H9 (cell line): ENCODE data around the gene ZNF366. TPM values are rescaled to one million over a fixed set of nuclear protein-coding genes. Genes with fewer than 3 reads are reported as not detected.

ENCODE experiments used
- DNase-seq: peaks from one replicate; pipeline ENCODE4 v3.0.0-alpha.2; 2017
- H2AFZ ChIP-seq: one replicate; pipeline ENCODE4 v1.6.1; 2013; ENCODE audit warnings: mild to moderate bottlenecking, low read length, control low read depth, moderate library complexity
- H2AK5ac ChIP-seq: 2 replicates; pipeline ENCODE4 v1.6.1; 2013; ENCODE audit warnings: low read length, control low read depth, mixed read lengths; ENCODE audit not compliant: insufficient read length
- H2BK120ac ChIP-seq: one replicate; pipeline ENCODE4 v1.6.1; 2013; ENCODE audit warnings: low read depth, mild to moderate bottlenecking, low read length, control low read depth, inconsistent platforms; ENCODE audit not compliant: poor library complexity, severe bottlenecking
- H2BK12ac ChIP-seq: 2 replicates; pipeline ENCODE4 v1.6.1; 2013; ENCODE audit warnings: low read length, control low read depth, mixed read lengths, low read depth; ENCODE audit not compliant: insufficient read length
- H2BK15ac ChIP-seq: 2 replicates; pipeline ENCODE4 v1.6.1; 2013; ENCODE audit warnings: low read depth, low read length, control low read depth
- H2BK20ac ChIP-seq: one replicate; pipeline ENCODE4 v1.6.1; 2013; ENCODE audit warnings: low read depth, mild to moderate bottlenecking, low read length, control low read depth, inconsistent platforms; ENCODE audit not compliant: poor library complexity, severe bottlenecking
- H2BK5ac ChIP-seq: 2 replicates; pipeline ENCODE4 v1.6.1; 2013; ENCODE audit warnings: low read length, control low read depth, mixed read lengths; ENCODE audit not compliant: insufficient read length
- H3K14ac ChIP-seq: 2 replicates; pipeline ENCODE4 v1.6.1; 2013; ENCODE audit warnings: low read length, control low read depth; ENCODE audit not compliant: insufficient read depth
- H3K18ac ChIP-seq: 2 replicates; pipeline ENCODE4 v1.6.1; 2013; ENCODE audit warnings: low read depth, mild to moderate bottlenecking, mixed read lengths, low read length, control low read depth; ENCODE audit not compliant: insufficient read length
- H3K23ac ChIP-seq: 2 replicates; pipeline ENCODE4 v1.6.1; 2013; ENCODE audit warnings: low read length, control low read depth, mixed read lengths, low read depth; ENCODE audit not compliant: insufficient read length
- H3K23me2 ChIP-seq: 2 replicates; pipeline ENCODE4 v1.6.1; 2013; ENCODE audit warnings: low read depth, mild to moderate bottlenecking, mixed read lengths, low read length, control low read depth; ENCODE audit not compliant: insufficient read length, poor library complexity, severe bottlenecking
- H3K27ac ChIP-seq: 2 replicates; pipeline ENCODE4 v1.5.1; 2013; ENCODE audit warnings: low read length, control low read depth, mixed read lengths, low read depth; ENCODE audit not compliant: insufficient read length
- H3K27me3 ChIP-seq: 2 replicates; pipeline ENCODE4 v1.6.1; 2013; ENCODE audit warnings: low read length, control low read depth, inconsistent platforms; ENCODE audit not compliant: insufficient read depth
- H3K4ac ChIP-seq: 2 replicates; pipeline ENCODE4 v1.6.1; 2013; ENCODE audit warnings: low read depth, mild to moderate bottlenecking, control low read depth, inconsistent platforms, low read length, moderate library complexity
- H3K4me1 ChIP-seq: 2 replicates; pipeline ENCODE4 v1.6.1; 2013; ENCODE audit warnings: low read length, control low read depth, inconsistent platforms; ENCODE audit not compliant: insufficient read depth
- H3K4me2 ChIP-seq: 2 replicates; pipeline ENCODE4 v1.6.1; 2013; ENCODE audit warnings: low read length, control low read depth, mixed read lengths; ENCODE audit not compliant: insufficient read length, insufficient read depth
- H3K56ac ChIP-seq: 2 replicates; pipeline ENCODE4 v1.6.1; 2013; ENCODE audit warnings: low read depth, mild to moderate bottlenecking, mixed read lengths, low read length, control low read depth; ENCODE audit not compliant: insufficient read length
- H3K79me1 ChIP-seq: 2 replicates; pipeline ENCODE4 v1.6.1; 2013; ENCODE audit warnings: low read depth, mild to moderate bottlenecking, moderate library complexity, low read length, control low read depth, inconsistent platforms; ENCODE audit not compliant: insufficient read depth, poor library complexity, severe bottlenecking
- H3K79me2 ChIP-seq: 2 replicates; pipeline ENCODE4 v1.6.1; 2013; ENCODE audit warnings: low read length, control low read depth, inconsistent platforms; ENCODE audit not compliant: insufficient read depth
- H3K9ac ChIP-seq: 2 replicates; pipeline ENCODE4 v1.6.1; 2013; ENCODE audit warnings: low read length, control low read depth, mixed read lengths; ENCODE audit not compliant: insufficient read length; ENCODE audit errors: extremely low read depth
- H3K9me3 ChIP-seq: one replicate; pipeline ENCODE4 v1.6.1; 2013; ENCODE audit warnings: low read depth, low read length, inconsistent platforms; ENCODE audit not compliant: control insufficient read depth
- H3T11ph ChIP-seq: one replicate; pipeline ENCODE4 v1.6.1; 2013; ENCODE audit warnings: mild to moderate bottlenecking, low read length, control low read depth, inconsistent platforms
- H4K20me1 ChIP-seq: one replicate; pipeline ENCODE4 v1.6.1; 2013; ENCODE audit not compliant: control insufficient read depth, insufficient read length, insufficient read depth
- H4K5ac ChIP-seq: 2 replicates; pipeline ENCODE4 v1.6.1; 2013; ENCODE audit warnings: low read depth, mild to moderate bottlenecking, mixed read lengths, low read length, control low read depth; ENCODE audit not compliant: insufficient read length
- H4K8ac ChIP-seq: replicated peaks from 2 replicates; pipeline ENCODE4 v1.6.1; 2013; ENCODE audit warnings: low read length, control low read depth, mixed read lengths, low read depth; ENCODE audit not compliant: insufficient read length
- H4K91ac ChIP-seq: 2 replicates; pipeline ENCODE4 v1.6.1; 2013; ENCODE audit warnings: low read depth, mild to moderate bottlenecking, moderate library complexity, mixed read lengths, low read length, control low read depth; ENCODE audit not compliant: insufficient read length
- H3K27ac Mint-ChIP-seq, 3 experiments: 2 replicates in 2 of 3; 3 replicates in 1 of 3; pipeline ENCODE4 v1.8.0; 2020 to 2021; ENCODE audit warnings: mixed read lengths in 3 of 3, mild to moderate bottlenecking in 1 of 3, moderate library complexity in 1 of 3
- H3K27me3 Mint-ChIP-seq: 2 replicates; pipeline ENCODE4 v1.8.0; 2021; ENCODE audit warnings: low read depth, mild to moderate bottlenecking, moderate library complexity, mixed read lengths
- H3K36me3 Mint-ChIP-seq, 3 experiments: 2 replicates in 2 of 3; 3 replicates in 1 of 3; pipeline ENCODE4 v1.8.0; 2020 to 2021; ENCODE audit warnings: low read depth in 3 of 3, mixed read lengths in 3 of 3; ENCODE audit not compliant: insufficient read depth in 1 of 3
- H3K4me1 Mint-ChIP-seq, 2 experiments: 2 replicates each; pipeline ENCODE4 v1.8.0; 2020; ENCODE audit warnings: mixed read lengths in 2 of 2
- H3K4me3 Mint-ChIP-seq, 2 experiments: 2 replicates in 1 of 2; 3 replicates in 1 of 2; pipeline ENCODE4 v1.8.0; 2020 to 2021; ENCODE audit warnings: mild to moderate bottlenecking in 2 of 2, mixed read lengths in 2 of 2, moderate library complexity in 1 of 2
- H3K9me3 Mint-ChIP-seq, 2 experiments: 2 replicates in 1 of 2; 3 replicates in 1 of 2; pipeline ENCODE4 v1.8.0; 2020; ENCODE audit warnings: mild to moderate bottlenecking in 2 of 2, mixed read lengths in 2 of 2, moderate library complexity in 1 of 2
- WGBS: extraction: QIAGEN DNeasy Blood & Tissue Kit; methylation state at CpG from one replicate; pipeline ENCODE4 v1.1.7; 2013; ENCODE audit warnings: missing lambda C conversion rate, low lambda C conversion rate, mixed read lengths; ENCODE audit not compliant: insufficient read length; ENCODE audit errors: extremely low coverage; 5-methylcytosine and 5-hydroxymethylcytosine counted together
- total RNA-seq: library from RNA; stranded (reverse); gene quantifications from 2 replicates; pipeline ENCODE4 v1.2.1, GENCODE V29; 2021
- TF ChIP-seq, protein P1 (sequence below): fragments of 200-600 bp; sonication (generic); conservative IDR thresholded peaks from 3 replicates; pipeline ENCODE4 v1.8.0; 2021; ENCODE audit warnings: antibody characterized with exemption, mild to moderate bottlenecking

The ZNF366 gene
- total RNA-seq, 1 experiment from 2014 or later: not detected

DNA sequence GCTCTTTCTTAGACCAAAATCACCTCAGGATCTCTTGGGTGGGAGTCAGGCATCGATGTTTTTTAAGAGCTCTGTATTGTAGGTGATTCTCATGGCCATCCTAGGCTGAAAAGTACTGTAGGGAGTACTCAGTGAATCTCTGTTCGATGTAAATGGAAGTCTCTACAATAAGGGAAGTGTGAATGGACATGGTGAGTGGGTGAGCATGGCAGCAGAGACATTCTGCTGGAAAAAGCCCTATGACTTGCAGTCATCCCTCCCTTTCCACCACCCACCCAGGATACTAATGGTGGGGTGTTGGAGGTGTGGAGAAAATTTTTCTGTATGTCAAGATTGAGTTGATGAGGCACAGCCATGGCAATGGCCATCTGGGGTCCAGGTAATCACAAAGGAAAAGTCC, 30.9 kb downstream of the ZNF366 start:
- Histone ChIP-seq H3K56ac (no peak overlapping the region), H2BK120ac (no peak overlapping the region), H3K9ac (no peak overlapping the region), H2AK5ac (no peak overlapping the region), H2BK15ac (no peak overlapping the region), H3K4me1 (no peaks in the 10 kb centered on the region), H3K14ac (no peak overlapping the region), H4K20me1 (no peaks in the 10 kb centered on the region), H4K8ac (no peak overlapping the region), H2BK20ac (no peak overlapping the region), H3K27ac (no peak overlapping the region), H3K4ac (no peak overlapping the region), H3T11ph (no peak overlapping the region), H3K79me1 (no peaks in the 10 kb centered on the region), H3K4me2 (no peak overlapping the region), H3K9me3 (no peaks in the 10 kb centered on the region), H3K79me2 (no peaks in the 10 kb centered on the region), H3K27me3 (no peaks in the 10 kb centered on the region), H4K5ac (no peak overlapping the region), H2AFZ (no peak overlapping the region), H3K23me2 (no peaks in the 10 kb centered on the region), H4K91ac (no peak overlapping the region), H3K18ac (no peak overlapping the region), H2BK5ac (no peak overlapping the region), H3K23ac (no peak overlapping the region), H2BK12ac (no peak overlapping the region)
- no peaks in the 10 kb centered on the region for H3K36me3 Mint-ChIP-seq
- no peak overlapping the region; a peak in 1 of 7 replicates for H3K27ac Mint-ChIP-seq
- DNase-seq: no peak
- no peaks in the 10 kb centered on the region for H3K9me3 Mint-ChIP-seq
- H3K4me1 Mint-ChIP-seq: peaks cover 0 to 4% of the 10 kb centered on the region in 2 experiments; a peak in 2 of 4 replicates
- no peak overlapping the region for H3K4me3 Mint-ChIP-seq
- TF ChIP-seq, protein P1, sequence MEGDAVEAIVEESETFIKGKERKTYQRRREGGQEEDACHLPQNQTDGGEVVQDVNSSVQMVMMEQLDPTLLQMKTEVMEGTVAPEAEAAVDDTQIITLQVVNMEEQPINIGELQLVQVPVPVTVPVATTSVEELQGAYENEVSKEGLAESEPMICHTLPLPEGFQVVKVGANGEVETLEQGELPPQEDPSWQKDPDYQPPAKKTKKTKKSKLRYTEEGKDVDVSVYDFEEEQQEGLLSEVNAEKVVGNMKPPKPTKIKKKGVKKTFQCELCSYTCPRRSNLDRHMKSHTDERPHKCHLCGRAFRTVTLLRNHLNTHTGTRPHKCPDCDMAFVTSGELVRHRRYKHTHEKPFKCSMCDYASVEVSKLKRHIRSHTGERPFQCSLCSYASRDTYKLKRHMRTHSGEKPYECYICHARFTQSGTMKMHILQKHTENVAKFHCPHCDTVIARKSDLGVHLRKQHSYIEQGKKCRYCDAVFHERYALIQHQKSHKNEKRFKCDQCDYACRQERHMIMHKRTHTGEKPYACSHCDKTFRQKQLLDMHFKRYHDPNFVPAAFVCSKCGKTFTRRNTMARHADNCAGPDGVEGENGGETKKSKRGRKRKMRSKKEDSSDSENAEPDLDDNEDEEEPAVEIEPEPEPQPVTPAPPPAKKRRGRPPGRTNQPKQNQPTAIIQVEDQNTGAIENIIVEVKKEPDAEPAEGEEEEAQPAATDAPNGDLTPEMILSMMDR: no peak
- WGBS: no CpG with 5 or more reads among the region's 2 CpGs
- H3K27me3 Mint-ChIP-seq: no peaks in the 10 kb centered on the region; the same call in 1 of the 2 replicates
